HG03097 (cell line): ENCODE results near the gene L3MBTL4.

Source experiments
- ATAC-seq: cut with Tn5 transposase; IDR thresholded peaks from one replicate; pipeline ENCODE4 v1.9.1; 2021; ENCODE audit not compliant: unreplicated experiment, low FRiP score

Gene L3MBTL4

GRCh38 chr18:5973099-5973498 lies 441.6 kb downstream of the L3MBTL4 start:
- peak; percentile 37 for ATAC-seq

DNA sequence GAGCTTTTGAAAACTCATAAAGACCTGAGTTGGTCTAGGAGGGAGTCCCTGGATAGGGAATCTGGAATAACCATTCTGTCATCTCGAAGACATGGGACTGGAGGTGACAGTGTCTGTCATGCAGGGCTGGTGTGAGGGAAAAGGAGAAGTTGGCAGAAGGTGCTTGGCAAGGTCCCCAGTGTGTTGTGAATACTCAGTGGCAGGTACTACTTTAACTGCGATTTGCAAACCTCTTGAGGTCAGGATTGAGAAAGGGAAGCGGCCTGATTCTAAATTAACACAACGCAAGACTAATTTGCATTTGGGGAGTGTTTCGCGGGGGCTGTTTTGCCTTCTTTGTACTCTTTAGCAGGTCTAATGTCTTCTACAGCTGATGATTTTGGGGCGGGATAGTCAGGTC lies 442.4 kb downstream of the L3MBTL4 start:
- ATAC-seq: no peak

DNA sequence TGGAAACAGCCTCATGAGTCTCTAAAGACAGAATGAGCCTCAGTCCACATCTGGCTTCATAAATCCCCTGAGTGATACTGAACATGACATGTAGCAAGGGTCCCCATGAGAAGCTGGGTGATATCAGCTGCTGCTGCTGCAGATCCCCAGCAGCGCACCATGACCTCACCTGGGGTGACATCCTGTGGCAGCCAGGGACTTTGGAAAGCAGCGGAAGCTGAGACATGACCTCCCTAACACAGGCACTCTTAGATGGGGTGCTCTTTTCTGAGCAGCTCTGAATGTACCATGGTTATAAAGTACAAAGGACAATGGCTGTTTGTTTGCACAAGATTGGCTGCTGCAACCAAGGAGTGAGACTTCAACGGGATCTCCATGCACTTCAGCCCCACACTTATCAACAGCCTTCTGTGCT lies 444.7 kb downstream of the L3MBTL4 start:
- no peak for ATAC-seq

DNA sequence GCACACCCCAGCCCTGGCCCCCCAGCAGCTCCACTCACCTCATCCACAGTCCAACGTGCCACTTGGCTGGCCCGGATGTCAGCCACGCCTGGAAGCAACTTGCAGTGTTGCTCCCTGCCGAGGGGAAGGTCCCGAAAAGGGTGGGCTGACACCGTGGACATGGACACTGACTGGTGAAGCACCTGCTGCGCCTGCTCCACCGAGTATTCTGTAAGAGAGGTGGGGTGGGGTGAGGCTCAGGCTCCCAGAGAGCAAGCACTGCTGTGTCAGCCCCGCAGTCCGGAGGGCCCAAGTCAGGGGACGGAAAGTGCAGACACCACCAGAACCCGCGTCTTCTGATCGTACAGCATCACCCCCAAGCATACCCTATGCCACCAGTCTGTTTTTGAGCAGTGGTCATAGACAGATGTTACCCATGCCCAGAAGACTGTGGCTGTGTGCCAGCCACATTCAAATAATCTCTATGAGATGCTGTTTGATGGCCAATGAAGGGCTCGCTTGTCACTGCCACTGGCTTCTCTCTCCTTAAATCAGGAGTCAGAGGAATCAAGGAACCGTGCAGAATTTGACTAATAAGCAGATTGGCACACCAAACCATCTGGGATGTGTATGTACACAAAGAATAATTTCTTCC lies 445.2 kb downstream of the L3MBTL4 start:
- no peak for ATAC-seq

- no peak for ATAC-seq
Observed at GRCh38 chr18:5967666-5968065, 447.0 kb downstream of the L3MBTL4 start.

GRCh38 chr18:5967007-5967406 lies 447.7 kb downstream of the L3MBTL4 start:
- no peak for ATAC-seq

GRCh38 chr18:5966514-5966913 lies 448.2 kb downstream of the L3MBTL4 start:
- no peak for ATAC-seq

DNA sequence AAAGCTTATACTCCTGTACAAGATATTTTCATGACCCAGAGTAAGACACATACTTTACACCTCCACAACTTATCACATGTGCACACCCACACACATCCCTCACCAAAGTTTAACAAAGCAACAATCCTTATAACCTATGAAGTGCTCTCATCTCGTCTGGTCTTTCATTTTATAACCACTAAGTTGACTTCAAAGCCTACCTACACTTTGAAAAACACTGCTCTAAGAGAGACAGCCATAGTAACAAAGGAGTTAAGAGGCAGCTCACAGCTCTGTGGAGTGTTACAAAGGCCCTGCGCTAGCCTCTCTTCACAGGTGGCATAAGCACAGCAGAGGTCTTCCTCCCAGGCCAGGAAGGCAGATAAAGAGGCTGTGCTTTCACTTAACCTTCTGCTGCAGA lies 449.7 kb downstream of the L3MBTL4 start:
- no peak for ATAC-seq

- no peak for ATAC-seq
Observed at GRCh38 chr18:5964596-5964995, 450.1 kb downstream of the L3MBTL4 start.

DNA sequence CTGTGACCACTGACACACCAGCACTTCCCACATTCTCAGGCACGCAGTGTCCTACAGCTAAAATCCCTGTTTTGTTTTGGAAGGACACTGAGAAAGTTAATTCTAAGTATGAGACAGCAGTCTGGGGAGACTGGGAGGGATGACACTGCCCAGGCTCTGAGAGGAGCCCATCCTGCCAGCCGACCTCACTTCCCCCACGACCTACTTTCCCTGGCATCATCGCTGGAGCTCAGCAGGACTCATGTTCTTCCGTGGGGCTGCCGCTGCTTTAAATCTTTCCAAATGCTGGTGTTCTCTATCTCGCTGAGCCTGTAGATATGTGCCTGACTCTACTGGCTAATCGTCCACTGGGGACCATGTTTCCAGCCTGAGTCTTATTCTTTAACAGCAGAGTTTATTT lies 450.6 kb downstream of the L3MBTL4 start:
- ATAC-seq: no peak

GRCh38 chr18:5963267-5963666 lies 451.4 kb downstream of the L3MBTL4 start:
- ATAC-seq: no peak

GRCh38 chr18:5962362-5962761 lies 452.3 kb downstream of the L3MBTL4 start:
- no peak for ATAC-seq

- ATAC-seq: no peak
Observed at GRCh38 chr18:5961828-5962150, 452.9 kb downstream of the L3MBTL4 start.

DNA sequence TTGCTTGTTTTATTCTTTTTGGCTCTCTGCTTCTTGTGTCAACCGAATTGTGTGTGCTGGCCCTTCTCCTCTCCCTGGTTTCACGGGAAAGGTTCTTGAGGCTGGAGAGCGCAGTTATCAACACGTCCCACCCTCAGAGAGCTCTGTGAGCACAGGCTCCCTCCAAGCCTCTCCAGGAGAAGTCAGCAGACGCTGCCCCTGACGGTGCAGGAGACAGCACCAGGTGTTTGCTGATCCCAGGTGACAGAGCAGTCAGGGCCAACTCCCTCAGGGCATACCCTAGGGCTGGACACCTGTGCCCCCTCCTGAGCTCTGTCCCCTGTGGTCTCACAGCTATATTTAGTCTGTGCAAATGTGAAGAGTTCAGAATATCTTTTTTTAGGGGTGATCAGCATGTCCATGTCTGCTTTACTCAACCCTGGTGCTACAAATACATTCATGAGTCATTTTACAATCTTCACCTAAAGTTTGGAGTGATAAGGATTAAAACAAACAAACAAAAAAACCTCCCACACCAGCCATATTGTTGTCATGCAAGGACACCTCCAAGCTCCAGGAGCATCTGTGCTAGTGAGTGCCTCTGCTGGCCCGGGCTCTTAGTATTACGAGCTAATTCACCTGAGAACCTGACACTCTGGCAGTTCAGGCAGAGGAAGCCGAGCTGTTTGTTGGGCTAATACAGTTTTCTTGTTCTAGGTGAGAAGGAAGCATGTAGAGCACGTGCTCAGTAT lies 453.4 kb downstream of the L3MBTL4 start:
- no peak for ATAC-seq

GRCh38 chr18:5958822-5959221 lies 455.9 kb downstream of the L3MBTL4 start:
- ATAC-seq: no peak

DNA sequence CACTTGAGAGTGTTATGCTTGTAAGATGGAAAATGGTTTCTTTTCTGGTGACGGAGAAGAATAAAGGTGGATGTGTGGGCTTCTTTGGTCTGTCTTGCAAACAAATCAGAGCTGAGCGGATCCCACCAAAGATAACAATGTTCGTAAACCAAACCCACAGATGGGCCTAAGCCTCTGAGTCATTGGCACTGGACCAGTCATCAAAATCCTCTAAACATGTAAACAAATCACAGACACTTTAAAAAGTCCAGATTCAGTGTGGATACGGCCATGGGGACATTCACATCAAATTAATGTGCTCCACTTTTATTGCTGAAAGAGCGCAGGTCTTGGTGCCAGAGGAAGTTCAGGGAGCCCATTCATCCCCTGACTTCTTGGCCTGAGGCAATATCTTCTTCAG lies 458.9 kb downstream of the L3MBTL4 start:
- no peak for ATAC-seq

- no peak for ATAC-seq
Observed at GRCh38 chr18:5951515-5952091, 463.1 kb downstream of the L3MBTL4 start.

GRCh38 chr18:5948781-5949180 lies 465.9 kb downstream of the L3MBTL4 start:
- ATAC-seq: no peak

- no peak for ATAC-seq
Observed at GRCh38 chr18:5948237-5948636, 466.5 kb downstream of the L3MBTL4 start.

DNA sequence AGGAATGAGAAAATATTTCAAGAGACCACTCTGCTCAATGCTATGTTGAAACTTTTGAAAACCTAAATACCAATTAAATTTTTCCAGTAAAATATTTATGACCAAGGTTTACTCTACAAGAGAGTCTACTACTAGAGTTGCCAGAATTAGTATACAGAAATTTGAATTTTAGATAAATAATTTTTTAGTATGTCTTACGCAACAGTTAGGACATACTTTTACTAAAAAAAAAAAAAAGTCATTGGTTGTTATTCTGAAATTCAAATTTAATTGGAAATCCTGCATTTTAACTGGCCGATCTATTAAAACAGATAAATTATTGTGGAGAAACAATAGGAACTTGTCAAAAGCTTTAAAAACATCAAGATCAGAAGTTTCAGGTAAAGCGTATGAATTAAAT lies 470.3 kb downstream of the L3MBTL4 start:
- ATAC-seq: no peak

- no peak for ATAC-seq
Observed at GRCh38 chr18:5943514-5943913, 471.2 kb downstream of the L3MBTL4 start.

GRCh38 chr18:5942591-5942990 lies 472.1 kb downstream of the L3MBTL4 start:
- no peak for ATAC-seq
